Prostate gland (tissue), 2 donors: ENCODE data around the gene SZRD1. TPM values are rescaled to one million over a fixed set of nuclear protein-coding genes. Genes with fewer than 3 reads are reported as not detected.

Source experiments
- DNase-seq: peaks from one replicate; pipeline ENCODE4 v3.0.0-alpha.2; 2019; ENCODE audit warnings: low spot score
- H3K27ac ChIP-seq, 2 donors: fragments of 200-600 bp; sonication (generic); 2 replicates each; pipeline ENCODE4 v1.5.1; 2017 to 2019
- H3K27me3 ChIP-seq: fragments of 200-600 bp; sonication (generic); replicated peaks from 2 replicates; pipeline ENCODE4 v1.5.1; 2019; ENCODE audit not compliant: insufficient read depth
- H3K36me3 ChIP-seq, 2 donors: fragments of 200-600 bp; sonication (generic); 1 replicate in 1 of 2; 2 replicates in 1 of 2; pipeline versions ENCODE4 v1.5.1 to v1.8.1; 2017 to 2019
- H3K4me1 ChIP-seq: fragments of 200-600 bp; sonication (generic); replicated peaks from 2 replicates; pipeline ENCODE4 v1.5.1; 2019
- H3K4me3 ChIP-seq, 2 donors: fragments of 200-600 bp; sonication (generic); 2 replicates each; pipeline ENCODE4 v1.5.1; 2017 to 2019
- H3K9me3 ChIP-seq: fragments of 200-600 bp; sonication (generic); 2 replicates; pipeline ENCODE4 v1.5.1; 2017
- POLR2A ChIP-seq: fragments of 450-650 bp; IDR thresholded peaks from one replicate; pipeline ENCODE4 v1.6.1; 2016; ENCODE audit warnings: antibody characterized with exemption, mild to moderate bottlenecking
- POLR2AphosphoS5 ChIP-seq: sonication (generic); formaldehyde crosslinking; IDR thresholded peaks from one replicate; pipeline ENCODE4 v1.6.1; 2017; ENCODE audit warnings: antibody characterized with exemption
- WGBS: methylation state at CpG from one replicate; pipeline ENCODE4 v1.1.5; 2018; 5-methylcytosine and 5-hydroxymethylcytosine counted together
- intact Hi-C: fragments of 100-400 bp; cut with DNase I; formaldehyde crosslinking; loops from one replicate; pipeline ENCODE4 v1.14.2; 2022
- total RNA-seq, 2 donors: library from RNA; depleted of rRNA; stranded (reverse); fragments of >200 nt; gene quantifications; one replicate each; pipeline ENCODE4 v1.1.0, GENCODE V29; 2016
- TF ChIP-seq, protein P1 (sequence below), 4 experiments: fragments of 200-600 bp in 2 of 4; fragments of 450-650 bp in 2 of 4; sonication (generic) in 2 of 4; IDR thresholded peaks; 1 replicate in 3 of 4; 2 replicates in 1 of 4; pipeline ENCODE4 v1.5.1; 2016 to 2019; ENCODE audit warnings: antibody characterized with exemption in 4 of 4, mild to moderate bottlenecking in 2 of 4, moderate library complexity in 2 of 4

Gene SZRD1
- total RNA-seq, 2 donors from 2014 or later, result 64.8 to 78.6 TPM

DNA sequence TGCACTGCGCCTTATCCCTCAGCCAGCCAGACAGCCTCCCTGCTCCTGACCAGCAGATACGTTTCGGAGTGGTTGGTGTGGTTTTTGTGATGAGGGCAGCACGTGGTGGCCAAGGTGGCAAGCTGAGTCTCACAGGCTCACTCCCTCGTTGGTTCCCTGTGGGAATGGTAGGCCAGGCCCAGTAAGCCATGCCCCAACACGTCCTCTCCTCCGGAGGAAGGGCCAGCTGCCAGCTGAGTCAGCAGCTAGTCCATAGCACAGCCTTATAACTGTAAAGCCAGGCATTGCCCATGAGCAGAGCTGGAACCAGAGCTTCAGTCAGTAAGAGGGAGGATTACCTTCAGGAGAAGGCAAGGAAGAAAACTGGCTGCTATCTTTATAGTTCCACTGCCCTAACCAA, 29.5 kb downstream of the SZRD1 start:
- no peak overlapping the region for H3K27ac ChIP-seq
- H3K36me3 ChIP-seq, result peaks cover 0 to 7% of the 10 kb centered on the region in 2 donors
- no peaks in the 10 kb centered on the region for H3K27me3 ChIP-seq
- peak; percentile 28 for TF ChIP-seq POLR2AphosphoS5
- TF ChIP-seq POLR2A, result no peak
- TF ChIP-seq, protein P1, sequence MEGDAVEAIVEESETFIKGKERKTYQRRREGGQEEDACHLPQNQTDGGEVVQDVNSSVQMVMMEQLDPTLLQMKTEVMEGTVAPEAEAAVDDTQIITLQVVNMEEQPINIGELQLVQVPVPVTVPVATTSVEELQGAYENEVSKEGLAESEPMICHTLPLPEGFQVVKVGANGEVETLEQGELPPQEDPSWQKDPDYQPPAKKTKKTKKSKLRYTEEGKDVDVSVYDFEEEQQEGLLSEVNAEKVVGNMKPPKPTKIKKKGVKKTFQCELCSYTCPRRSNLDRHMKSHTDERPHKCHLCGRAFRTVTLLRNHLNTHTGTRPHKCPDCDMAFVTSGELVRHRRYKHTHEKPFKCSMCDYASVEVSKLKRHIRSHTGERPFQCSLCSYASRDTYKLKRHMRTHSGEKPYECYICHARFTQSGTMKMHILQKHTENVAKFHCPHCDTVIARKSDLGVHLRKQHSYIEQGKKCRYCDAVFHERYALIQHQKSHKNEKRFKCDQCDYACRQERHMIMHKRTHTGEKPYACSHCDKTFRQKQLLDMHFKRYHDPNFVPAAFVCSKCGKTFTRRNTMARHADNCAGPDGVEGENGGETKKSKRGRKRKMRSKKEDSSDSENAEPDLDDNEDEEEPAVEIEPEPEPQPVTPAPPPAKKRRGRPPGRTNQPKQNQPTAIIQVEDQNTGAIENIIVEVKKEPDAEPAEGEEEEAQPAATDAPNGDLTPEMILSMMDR (IDR thresholded peaks at IDR 0.05), result no peak
- H3K9me3 ChIP-seq, result no peaks in the 10 kb centered on the region
- no peaks in the 10 kb centered on the region for H3K4me1 ChIP-seq
- WGBS, result 41% methylated on average over 7 of the region's 7 CpGs
- intact Hi-C loops, result no loop called here
- no peak overlapping the region for H3K4me3 ChIP-seq
- DNase-seq, result peak; percentile 77

DNA sequence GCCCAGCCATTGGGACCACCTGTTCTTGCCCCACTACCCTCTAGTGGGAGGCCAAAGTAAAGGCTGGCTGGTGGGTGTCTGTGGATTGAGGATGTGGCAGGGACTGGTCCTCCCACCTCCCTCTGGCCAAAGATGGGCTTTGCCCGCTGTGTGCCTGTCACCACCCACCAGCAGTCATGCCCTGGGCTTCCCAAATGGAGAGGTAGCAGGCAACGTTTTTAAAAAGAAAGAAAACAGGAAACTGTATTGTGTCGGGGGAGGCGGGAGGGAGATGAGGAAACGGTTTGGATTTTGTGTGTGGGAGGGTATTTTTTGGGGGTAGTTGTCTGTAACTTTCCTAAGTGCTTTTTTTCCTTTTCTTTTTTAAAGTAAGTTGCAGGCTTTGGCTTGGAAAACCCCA, 30.1 kb downstream of the SZRD1 start:
- Histone ChIP-seq H3K27ac (no peak overlapping the region), H3K4me1 (no peaks in the 10 kb centered on the region), H3K4me3 (no peak overlapping the region), H3K9me3 (no peaks in the 10 kb centered on the region), H3K27me3 (no peaks in the 10 kb centered on the region), H3K36me3 (peaks cover 0 to 7% of the 10 kb centered on the region in 2 donors)
- TF ChIP-seq, protein P1 (IDR thresholded peaks at IDR 0.05), result no peak
- TF ChIP-seq POLR2A (no peak), POLR2AphosphoS5 (no peak)
- intact Hi-C loops, result no loop called here
- 67% methylated on average over 5 of the region's 5 CpGs for WGBS
- DNase-seq, result no peak

DNA sequence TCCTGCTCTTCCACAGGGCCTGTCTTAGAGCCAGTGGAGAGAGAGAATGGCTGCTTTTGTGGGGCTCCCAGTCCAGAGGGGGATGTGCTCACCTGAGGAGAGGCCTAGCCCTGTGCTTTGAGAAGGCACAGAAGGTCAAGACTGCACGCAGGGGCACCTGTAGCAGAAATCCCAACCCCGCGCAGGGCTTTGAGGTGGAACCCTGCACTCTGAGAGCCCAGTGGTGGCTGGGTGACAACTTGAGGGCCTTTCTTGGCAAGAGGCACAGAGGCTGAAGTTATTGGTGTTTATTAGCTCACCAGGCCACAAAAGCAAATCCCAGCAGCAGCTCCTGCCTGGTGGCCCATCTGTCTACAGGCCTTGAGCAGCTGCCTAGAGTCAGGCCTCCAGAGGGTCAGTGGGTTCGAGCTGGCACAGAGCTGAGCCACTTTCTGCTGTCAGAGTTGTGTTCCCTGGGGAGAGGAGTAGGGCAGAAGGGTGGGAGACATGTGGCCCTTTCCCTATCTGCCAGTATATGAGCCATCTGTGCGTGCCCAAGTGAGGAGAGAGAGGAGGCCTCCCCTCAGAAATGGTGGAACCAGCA, 31.4 kb downstream of the SZRD1 start:
- no peaks in the 10 kb centered on the region for H3K4me1 ChIP-seq
- H3K27me3 ChIP-seq, result no peaks in the 10 kb centered on the region
- no peak for DNase-seq
- H3K4me3 ChIP-seq, result no peak overlapping the region
- whole genome bisulfite sequencing, result 75% methylated on average over 5 of the region's 5 CpGs
- no peaks in the 10 kb centered on the region for H3K9me3 ChIP-seq
- H3K36me3 ChIP-seq, result peaks cover 0 to 7% of the 10 kb centered on the region in 2 donors
- intact Hi-C loops, result no loop called here
- H3K27ac ChIP-seq, result no peak overlapping the region
- TF ChIP-seq POLR2AphosphoS5, result no peak
- no peak for TF ChIP-seq POLR2A
- TF ChIP-seq, protein P1 (IDR thresholded peaks at IDR 0.05), result no peak

DNA sequence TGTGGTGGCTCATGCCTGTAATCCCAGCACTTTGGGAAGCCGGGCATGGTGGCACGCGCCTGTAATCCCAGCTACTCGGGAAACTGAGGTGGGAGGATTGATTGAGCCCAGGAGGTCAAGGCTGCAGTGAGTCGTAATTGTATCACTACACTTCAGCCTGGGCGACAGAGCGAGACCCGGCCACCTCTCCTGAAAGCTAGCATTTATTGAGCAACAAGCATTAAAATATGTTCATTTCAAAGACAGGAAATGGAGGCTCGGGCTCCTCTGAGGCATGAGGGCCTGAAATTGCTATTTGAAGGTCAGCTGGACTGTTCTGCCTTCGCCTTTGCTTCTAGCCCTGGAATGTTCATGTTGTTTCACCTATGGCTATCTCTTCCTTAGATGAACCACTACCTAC, 35.7 kb downstream of the SZRD1 start:
- TF ChIP-seq, protein P1 (IDR thresholded peaks at IDR 0.05), result no peak
- TF ChIP-seq POLR2AphosphoS5, result no peak
- TF ChIP-seq POLR2A, result no peak
- intact Hi-C loops, result no loop called here

DNA sequence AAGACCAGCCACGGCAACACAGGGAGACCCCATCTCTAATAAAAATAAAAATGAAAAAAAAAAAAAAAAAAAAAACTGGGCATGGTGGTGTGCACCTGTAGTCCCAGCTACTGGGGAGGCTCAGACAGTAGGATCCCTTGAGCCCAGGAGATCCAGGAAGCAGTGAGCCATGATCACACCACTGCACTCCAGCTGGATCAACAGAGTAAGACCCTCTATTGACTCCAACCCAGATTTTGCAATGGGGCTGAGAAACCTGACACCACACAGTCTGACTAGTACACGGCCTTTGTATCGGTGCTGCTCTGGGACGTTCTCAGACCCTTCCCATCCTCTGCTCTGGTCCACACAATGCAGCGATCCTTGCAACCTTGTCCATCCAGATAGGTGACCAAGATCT, 38.4 kb downstream of the SZRD1 start:
- Histone ChIP-seq H3K4me1 (no peaks in the 10 kb centered on the region), H3K36me3 (no peaks in the 10 kb centered on the region), H3K4me3 (no peak overlapping the region), H3K27ac (no peak overlapping the region), H3K9me3 (no peaks in the 10 kb centered on the region), H3K27me3 (no peaks in the 10 kb centered on the region)
- TF ChIP-seq, protein P1 (IDR thresholded peaks at IDR 0.05), result no peak
- TF ChIP-seq POLR2AphosphoS5 (no peak), POLR2A (no peak)
- WGBS, result 70% methylated on average over 5 of the region's 5 CpGs
- intact Hi-C loops, result no loop called here
- no peak for DNase-seq

More for the DNA sequence above, 35.7 kb downstream of the SZRD1 start:
- no peaks in the 10 kb centered on the region for H3K4me1 ChIP-seq
- no peak overlapping the region for H3K27ac ChIP-seq
- no peaks in the 10 kb centered on the region for H3K36me3 ChIP-seq
- no peak for DNase-seq
- H3K27me3 ChIP-seq, result no peaks in the 10 kb centered on the region
- H3K4me3 ChIP-seq, result no peak overlapping the region
- H3K9me3 ChIP-seq, result no peaks in the 10 kb centered on the region
- 85% methylated on average over 10 of the region's 10 CpGs for WGBS
